MM.1S (cell line): ENCODE results near the gene CCDC136.

Experiments
- DNase-seq: peaks from one replicate; pipeline ENCODE4 v3.0.0-alpha.2; 2015
- H2AFZ ChIP-seq: fragments of 300-600 bp; sonication (generic); 2 replicates; pipeline ENCODE4 v1.6.0; 2016; ENCODE audit warnings: antibody characterized with exemption, low read length
- H3F3A ChIP-seq: fragments of 300-600 bp; sonication (generic); 2 replicates; pipeline ENCODE4 v1.6.1; 2016; ENCODE audit warnings: mild to moderate bottlenecking, antibody characterized with exemption, low read length, moderate library complexity, mixed read lengths; ENCODE audit not compliant: insufficient read depth
- H3K27ac ChIP-seq: fragments of 300-600 bp; sonication (generic); 2 replicates; pipeline ENCODE4 v1.5.1; 2016; ENCODE audit warnings: mild to moderate bottlenecking, low read length
- H3K27me3 ChIP-seq: fragments of 300-600 bp; sonication (generic); replicated peaks from 2 replicates; pipeline ENCODE4 v1.6.0; 2016; ENCODE audit warnings: low read length; ENCODE audit not compliant: insufficient read depth
- H3K36me3 ChIP-seq: fragments of 300-600 bp; sonication (generic); replicated peaks from 2 replicates; pipeline ENCODE4 v1.6.1; 2016; ENCODE audit warnings: mild to moderate bottlenecking, low read length, mixed read lengths; ENCODE audit not compliant: insufficient read depth
- H3K4me1 ChIP-seq: fragments of 300-600 bp; sonication (generic); 2 replicates; pipeline ENCODE4 v1.6.1; 2016; ENCODE audit warnings: low read length, mixed read lengths
- H3K4me2 ChIP-seq: fragments of 300-600 bp; sonication (generic); 2 replicates; pipeline ENCODE4 v1.6.0; 2016; ENCODE audit warnings: low read depth, low read length
- H3K4me3 ChIP-seq: fragments of 300-600 bp; sonication (generic); 2 replicates; pipeline ENCODE4 v1.5.1; 2016; ENCODE audit warnings: low read length, mixed read lengths
- H3K79me2 ChIP-seq: fragments of 300-600 bp; sonication (generic); 2 replicates; pipeline ENCODE4 v1.6.1; 2016; ENCODE audit warnings: mixed run types, low read length, mixed read lengths
- H3K9ac ChIP-seq: fragments of 300-600 bp; sonication (generic); 2 replicates; pipeline ENCODE4 v1.6.1; 2016; ENCODE audit warnings: low read length, mixed read lengths
- H3K9me2 ChIP-seq: fragments of 300-600 bp; sonication (generic); replicated peaks from 2 replicates; pipeline ENCODE4 v1.6.1; 2016; ENCODE audit warnings: mild to moderate bottlenecking, low read length, mixed read lengths; ENCODE audit not compliant: insufficient read depth
- H3K9me3 ChIP-seq: fragments of 300-600 bp; sonication (generic); replicated peaks from 2 replicates; pipeline ENCODE4 v1.6.1; 2016; ENCODE audit warnings: mild to moderate bottlenecking, low read length, mixed read lengths; ENCODE audit not compliant: insufficient read depth
- H4K20me1 ChIP-seq: fragments of 300-600 bp; sonication (generic); 2 replicates; pipeline ENCODE4 v1.6.1; 2016; ENCODE audit warnings: mild to moderate bottlenecking, low read length, moderate library complexity, mixed read lengths; ENCODE audit not compliant: insufficient read depth
- EZH2 ChIP-seq: fragments of 300-600 bp; sonication (generic); optimal IDR thresholded peaks from 2 replicates; pipeline ENCODE3; 2017; ENCODE audit warnings: low read depth, mild to moderate bottlenecking, antibody characterized with exemption, low read length, mixed read lengths
- EZH2phosphoT487 ChIP-seq: fragments of 300-600 bp; sonication (generic); IDR thresholded peaks from 2 replicates; pipeline ENCODE4 v1.6.1; 2018; ENCODE audit warnings: antibody characterized with exemption, low read length
- TF ChIP-seq, protein P1 (sequence below): fragments of 300-600 bp; sonication (generic); IDR thresholded peaks from 2 replicates; pipeline ENCODE4 v1.5.1; 2016; ENCODE audit warnings: antibody characterized with exemption, low read length, mixed read lengths

Gene CCDC136

GRCh38 chr7:128801003-128801402, 9.2 kb downstream of the CCDC136 start:
- no peak for TF ChIP-seq EZH2phosphoT487
- Histone ChIP-seq H3K36me3 (no peaks in the 10 kb centered on the region), H3K9me3 (no peaks in the 10 kb centered on the region)

DNA sequence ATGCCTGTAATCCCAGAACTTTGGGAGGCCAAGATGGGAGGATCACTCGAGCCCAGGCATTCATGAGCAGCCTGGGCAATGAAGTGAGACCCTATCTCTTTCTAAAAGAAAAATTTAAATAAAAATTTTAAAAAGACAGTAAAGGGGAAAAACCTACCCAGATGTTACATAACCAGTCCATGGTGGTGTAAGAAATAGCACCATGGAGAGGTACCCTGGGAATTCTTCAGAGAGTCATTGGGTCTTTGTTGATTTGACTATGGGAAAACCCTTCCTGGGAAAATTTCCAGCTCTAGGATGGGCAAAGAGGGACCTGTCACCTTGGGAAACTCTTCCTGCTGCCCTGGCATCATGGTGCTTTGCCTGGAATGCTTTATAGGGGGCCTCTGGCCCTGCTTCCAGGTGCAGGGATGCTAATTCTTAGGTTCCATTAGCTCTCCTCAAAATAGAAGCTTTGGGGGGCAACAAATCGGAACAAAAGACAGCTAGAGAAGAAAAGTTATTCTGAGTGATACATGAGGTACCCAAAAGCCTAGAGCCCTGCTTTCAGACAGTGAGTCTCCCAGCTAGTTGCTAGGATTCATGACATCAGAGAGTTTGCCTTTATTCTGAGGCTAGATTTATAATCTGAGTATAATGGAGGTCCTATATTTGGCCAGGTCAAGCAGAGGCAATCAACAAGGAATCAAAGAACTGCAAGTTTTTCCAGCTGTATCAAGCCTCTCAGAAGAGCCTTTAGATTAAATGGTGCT, 10.1 kb downstream of the CCDC136 start:
- H3K4me2 ChIP-seq = no peak overlapping the region
- H4K20me1 ChIP-seq = no peaks in the 10 kb centered on the region
- no peak overlapping the region for H3K9ac ChIP-seq
- H3K79me2 ChIP-seq = no peaks in the 10 kb centered on the region
- no peak overlapping the region for H2AFZ ChIP-seq
- no peaks in the 10 kb centered on the region for H3K4me1 ChIP-seq
- no peak overlapping the region for H3K4me3 ChIP-seq
- no peak for DNase-seq
- no peak overlapping the region for H3K27ac ChIP-seq
- H3K9me3 ChIP-seq = no peaks in the 10 kb centered on the region
- no peaks in the 10 kb centered on the region for H3F3A ChIP-seq
- H3K9me2 ChIP-seq = no peaks in the 10 kb centered on the region
- TF ChIP-seq EZH2phosphoT487 = no peak
- H3K36me3 ChIP-seq = no peaks in the 10 kb centered on the region
- H3K27me3 ChIP-seq = no peaks in the 10 kb centered on the region

More at GRCh38 chr7:128801003-128801402, 9.2 kb downstream of the CCDC136 start:
- H4K20me1 ChIP-seq = no peaks in the 10 kb centered on the region
- H3K27me3 ChIP-seq = no peaks in the 10 kb centered on the region
- H3K4me2 ChIP-seq = no peak overlapping the region
- no peak overlapping the region for H3K4me3 ChIP-seq
- no peaks in the 10 kb centered on the region for H3K4me1 ChIP-seq
- H3K27ac ChIP-seq = no peak overlapping the region
- no peak overlapping the region for H2AFZ ChIP-seq
- H3K79me2 ChIP-seq = no peaks in the 10 kb centered on the region
- no peak for DNase-seq
- no peaks in the 10 kb centered on the region for H3F3A ChIP-seq
- H3K9ac ChIP-seq = no peak overlapping the region
- H3K9me2 ChIP-seq = no peaks in the 10 kb centered on the region

DNA sequence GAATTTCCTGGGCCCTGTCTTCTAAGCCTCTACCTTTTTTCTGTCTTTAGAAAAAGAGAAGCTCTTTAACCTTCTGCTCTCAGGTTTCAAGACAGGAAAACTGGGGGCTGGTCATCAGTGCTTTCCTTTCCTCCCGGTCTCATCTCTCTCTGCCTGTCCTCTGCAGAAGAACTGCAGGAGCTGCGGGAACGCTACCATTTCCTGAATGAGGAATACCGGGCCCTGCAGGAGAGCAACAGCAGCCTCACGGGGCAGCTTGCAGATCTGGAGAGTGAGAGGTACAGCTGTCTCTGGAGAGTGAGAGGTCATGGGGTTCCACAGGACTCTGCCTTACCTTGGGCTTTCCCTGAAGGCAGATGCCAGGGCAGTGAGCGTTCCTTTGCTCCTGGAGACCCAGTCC, 12.7 kb downstream of the CCDC136 start:
- no peaks in the 10 kb centered on the region for H3K36me3 ChIP-seq
- H3K4me3 ChIP-seq = no peak overlapping the region
- no peak overlapping the region for H3K27ac ChIP-seq
- H3K4me2 ChIP-seq = no peak overlapping the region
- no peak overlapping the region for H2AFZ ChIP-seq
- H3K9ac ChIP-seq = no peak overlapping the region
- H4K20me1 ChIP-seq = no peaks in the 10 kb centered on the region
- H3K9me3 ChIP-seq = no peaks in the 10 kb centered on the region
- DNase-seq = no peak
- H3F3A ChIP-seq = no peaks in the 10 kb centered on the region
- H3K9me2 ChIP-seq = no peaks in the 10 kb centered on the region
- no peaks in the 10 kb centered on the region for H3K4me1 ChIP-seq
- H3K27me3 ChIP-seq = no peaks in the 10 kb centered on the region
- no peak for TF ChIP-seq EZH2
- no peak for TF ChIP-seq EZH2phosphoT487
- H3K79me2 ChIP-seq = no peaks in the 10 kb centered on the region

GRCh38 chr7:128805225-128805624, 13.5 kb downstream of the CCDC136 start:
- Histone ChIP-seq H3K27me3 (no peaks in the 10 kb centered on the region), H3F3A (no peaks in the 10 kb centered on the region), H2AFZ (no peak overlapping the region), H3K36me3 (no peaks in the 10 kb centered on the region), H3K9me3 (no peaks in the 10 kb centered on the region), H3K79me2 (no peaks in the 10 kb centered on the region), H3K4me2 (no peak overlapping the region), H3K4me3 (no peak overlapping the region), H3K9ac (no peak overlapping the region), H4K20me1 (no peaks in the 10 kb centered on the region), H3K4me1 (no peaks in the 10 kb centered on the region), H3K9me2 (no peaks in the 10 kb centered on the region), H3K27ac (no peak overlapping the region)
- no peak for TF ChIP-seq EZH2
- TF ChIP-seq, protein P1, sequence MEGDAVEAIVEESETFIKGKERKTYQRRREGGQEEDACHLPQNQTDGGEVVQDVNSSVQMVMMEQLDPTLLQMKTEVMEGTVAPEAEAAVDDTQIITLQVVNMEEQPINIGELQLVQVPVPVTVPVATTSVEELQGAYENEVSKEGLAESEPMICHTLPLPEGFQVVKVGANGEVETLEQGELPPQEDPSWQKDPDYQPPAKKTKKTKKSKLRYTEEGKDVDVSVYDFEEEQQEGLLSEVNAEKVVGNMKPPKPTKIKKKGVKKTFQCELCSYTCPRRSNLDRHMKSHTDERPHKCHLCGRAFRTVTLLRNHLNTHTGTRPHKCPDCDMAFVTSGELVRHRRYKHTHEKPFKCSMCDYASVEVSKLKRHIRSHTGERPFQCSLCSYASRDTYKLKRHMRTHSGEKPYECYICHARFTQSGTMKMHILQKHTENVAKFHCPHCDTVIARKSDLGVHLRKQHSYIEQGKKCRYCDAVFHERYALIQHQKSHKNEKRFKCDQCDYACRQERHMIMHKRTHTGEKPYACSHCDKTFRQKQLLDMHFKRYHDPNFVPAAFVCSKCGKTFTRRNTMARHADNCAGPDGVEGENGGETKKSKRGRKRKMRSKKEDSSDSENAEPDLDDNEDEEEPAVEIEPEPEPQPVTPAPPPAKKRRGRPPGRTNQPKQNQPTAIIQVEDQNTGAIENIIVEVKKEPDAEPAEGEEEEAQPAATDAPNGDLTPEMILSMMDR = no peak
- TF ChIP-seq EZH2phosphoT487 = no peak
- DNase-seq = no peak

DNA sequence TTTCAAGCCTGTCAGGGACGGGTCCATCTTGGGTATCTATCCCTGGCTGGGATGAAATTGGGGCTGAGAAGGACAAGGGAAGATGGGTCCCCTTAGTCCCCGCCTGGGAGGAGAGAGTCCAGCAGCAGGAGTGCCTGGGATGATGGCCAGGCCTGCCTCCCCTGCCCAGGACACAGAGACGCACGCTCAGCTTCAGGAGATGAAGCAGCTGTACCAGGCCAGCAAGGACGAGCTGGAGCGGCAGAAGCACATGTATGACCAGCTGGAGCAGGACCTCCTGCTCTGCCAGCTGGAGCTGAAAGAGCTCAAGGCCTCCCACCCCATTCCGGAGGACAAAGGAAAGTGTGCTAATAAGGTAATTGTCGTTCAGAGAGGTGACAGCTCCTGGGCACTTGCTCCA, 15.4 kb downstream of the CCDC136 start:
- no peaks in the 10 kb centered on the region for H3K27me3 ChIP-seq
- H3K9me3 ChIP-seq = no peaks in the 10 kb centered on the region
- H3K79me2 ChIP-seq = no peaks in the 10 kb centered on the region
- H3K9me2 ChIP-seq = no peaks in the 10 kb centered on the region
- H3K27ac ChIP-seq = no peak overlapping the region
- no peaks in the 10 kb centered on the region for H4K20me1 ChIP-seq
- H2AFZ ChIP-seq = no peak overlapping the region
- no peak overlapping the region for H3K4me3 ChIP-seq
- TF ChIP-seq EZH2 (no peak), EZH2phosphoT487 (no peak)
- TF ChIP-seq, protein P1 = no peak
- DNase-seq = no peak
- peaks cover 9% of the 10 kb centered on the region for H3K4me1 ChIP-seq
- no peak overlapping the region for H3K4me2 ChIP-seq
- no peak overlapping the region for H3K9ac ChIP-seq
- H3F3A ChIP-seq = peaks cover 8% of the 10 kb centered on the region
- H3K36me3 ChIP-seq = no peaks in the 10 kb centered on the region
